H9 (cell line): ENCODE measurements around the gene PGBD2. TPM values are rescaled to one million over a fixed set of nuclear protein-coding genes. Genes with fewer than 3 reads are reported as not detected.
A peak's percentile ranks its signal among the peaks of the same experiment; 100 is the strongest.

Source experiments
- DNase-seq: peaks from one replicate; pipeline ENCODE4 v3.0.0-alpha.2; 2017
- H2AFZ ChIP-seq: one replicate; pipeline ENCODE4 v1.6.1; 2013; ENCODE audit warnings: mild to moderate bottlenecking, low read length, control low read depth, moderate library complexity
- H2AK5ac ChIP-seq: 2 replicates; pipeline ENCODE4 v1.6.1; 2013; ENCODE audit warnings: low read length, control low read depth, mixed read lengths; ENCODE audit not compliant: insufficient read length
- H2BK120ac ChIP-seq: one replicate; pipeline ENCODE4 v1.6.1; 2013; ENCODE audit warnings: low read depth, mild to moderate bottlenecking, low read length, control low read depth, inconsistent platforms; ENCODE audit not compliant: poor library complexity, severe bottlenecking
- H2BK12ac ChIP-seq: 2 replicates; pipeline ENCODE4 v1.6.1; 2013; ENCODE audit warnings: low read length, control low read depth, mixed read lengths, low read depth; ENCODE audit not compliant: insufficient read length
- H2BK15ac ChIP-seq: 2 replicates; pipeline ENCODE4 v1.6.1; 2013; ENCODE audit warnings: low read depth, low read length, control low read depth
- H2BK20ac ChIP-seq: one replicate; pipeline ENCODE4 v1.6.1; 2013; ENCODE audit warnings: low read depth, mild to moderate bottlenecking, low read length, control low read depth, inconsistent platforms; ENCODE audit not compliant: poor library complexity, severe bottlenecking
- H2BK5ac ChIP-seq: 2 replicates; pipeline ENCODE4 v1.6.1; 2013; ENCODE audit warnings: low read length, control low read depth, mixed read lengths; ENCODE audit not compliant: insufficient read length
- H3K14ac ChIP-seq: 2 replicates; pipeline ENCODE4 v1.6.1; 2013; ENCODE audit warnings: low read length, control low read depth; ENCODE audit not compliant: insufficient read depth
- H3K18ac ChIP-seq: 2 replicates; pipeline ENCODE4 v1.6.1; 2013; ENCODE audit warnings: low read depth, mild to moderate bottlenecking, mixed read lengths, low read length, control low read depth; ENCODE audit not compliant: insufficient read length
- H3K23ac ChIP-seq: 2 replicates; pipeline ENCODE4 v1.6.1; 2013; ENCODE audit warnings: low read length, control low read depth, mixed read lengths, low read depth; ENCODE audit not compliant: insufficient read length
- H3K23me2 ChIP-seq: 2 replicates; pipeline ENCODE4 v1.6.1; 2013; ENCODE audit warnings: low read depth, mild to moderate bottlenecking, mixed read lengths, low read length, control low read depth; ENCODE audit not compliant: insufficient read length, poor library complexity, severe bottlenecking
- H3K27ac ChIP-seq: 2 replicates; pipeline ENCODE4 v1.5.1; 2013; ENCODE audit warnings: low read length, control low read depth, mixed read lengths, low read depth; ENCODE audit not compliant: insufficient read length
- H3K27me3 ChIP-seq: 2 replicates; pipeline ENCODE4 v1.6.1; 2013; ENCODE audit warnings: low read length, control low read depth, inconsistent platforms; ENCODE audit not compliant: insufficient read depth
- H3K4ac ChIP-seq: 2 replicates; pipeline ENCODE4 v1.6.1; 2013; ENCODE audit warnings: low read depth, mild to moderate bottlenecking, control low read depth, inconsistent platforms, low read length, moderate library complexity
- H3K4me1 ChIP-seq: 2 replicates; pipeline ENCODE4 v1.6.1; 2013; ENCODE audit warnings: low read length, control low read depth, inconsistent platforms; ENCODE audit not compliant: insufficient read depth
- H3K4me2 ChIP-seq: 2 replicates; pipeline ENCODE4 v1.6.1; 2013; ENCODE audit warnings: low read length, control low read depth, mixed read lengths; ENCODE audit not compliant: insufficient read length, insufficient read depth
- H3K56ac ChIP-seq: 2 replicates; pipeline ENCODE4 v1.6.1; 2013; ENCODE audit warnings: low read depth, mild to moderate bottlenecking, mixed read lengths, low read length, control low read depth; ENCODE audit not compliant: insufficient read length
- H3K79me1 ChIP-seq: 2 replicates; pipeline ENCODE4 v1.6.1; 2013; ENCODE audit warnings: low read depth, mild to moderate bottlenecking, moderate library complexity, low read length, control low read depth, inconsistent platforms; ENCODE audit not compliant: insufficient read depth, poor library complexity, severe bottlenecking
- H3K79me2 ChIP-seq: 2 replicates; pipeline ENCODE4 v1.6.1; 2013; ENCODE audit warnings: low read length, control low read depth, inconsistent platforms; ENCODE audit not compliant: insufficient read depth
- H3K9ac ChIP-seq: 2 replicates; pipeline ENCODE4 v1.6.1; 2013; ENCODE audit warnings: low read length, control low read depth, mixed read lengths; ENCODE audit not compliant: insufficient read length; ENCODE audit errors: extremely low read depth
- H3K9me3 ChIP-seq: one replicate; pipeline ENCODE4 v1.6.1; 2013; ENCODE audit warnings: low read depth, low read length, inconsistent platforms; ENCODE audit not compliant: control insufficient read depth
- H3T11ph ChIP-seq: one replicate; pipeline ENCODE4 v1.6.1; 2013; ENCODE audit warnings: mild to moderate bottlenecking, low read length, control low read depth, inconsistent platforms
- H4K20me1 ChIP-seq: one replicate; pipeline ENCODE4 v1.6.1; 2013; ENCODE audit not compliant: control insufficient read depth, insufficient read length, insufficient read depth
- H4K5ac ChIP-seq: 2 replicates; pipeline ENCODE4 v1.6.1; 2013; ENCODE audit warnings: low read depth, mild to moderate bottlenecking, mixed read lengths, low read length, control low read depth; ENCODE audit not compliant: insufficient read length
- H4K8ac ChIP-seq: replicated peaks from 2 replicates; pipeline ENCODE4 v1.6.1; 2013; ENCODE audit warnings: low read length, control low read depth, mixed read lengths, low read depth; ENCODE audit not compliant: insufficient read length
- H4K91ac ChIP-seq: 2 replicates; pipeline ENCODE4 v1.6.1; 2013; ENCODE audit warnings: low read depth, mild to moderate bottlenecking, moderate library complexity, mixed read lengths, low read length, control low read depth; ENCODE audit not compliant: insufficient read length
- H3K27ac Mint-ChIP-seq, 3 experiments: 2 replicates in 2 of 3; 3 replicates in 1 of 3; pipeline ENCODE4 v1.8.0; 2020 to 2021; ENCODE audit warnings: mixed read lengths in 3 of 3, mild to moderate bottlenecking in 1 of 3, moderate library complexity in 1 of 3
- H3K27me3 Mint-ChIP-seq: 2 replicates; pipeline ENCODE4 v1.8.0; 2021; ENCODE audit warnings: low read depth, mild to moderate bottlenecking, moderate library complexity, mixed read lengths
- H3K36me3 Mint-ChIP-seq, 3 experiments: 2 replicates in 2 of 3; 3 replicates in 1 of 3; pipeline ENCODE4 v1.8.0; 2020 to 2021; ENCODE audit warnings: low read depth in 3 of 3, mixed read lengths in 3 of 3; ENCODE audit not compliant: insufficient read depth in 1 of 3
- H3K4me1 Mint-ChIP-seq, 2 experiments: 2 replicates each; pipeline ENCODE4 v1.8.0; 2020; ENCODE audit warnings: mixed read lengths in 2 of 2
- H3K4me3 Mint-ChIP-seq, 2 experiments: 2 replicates in 1 of 2; 3 replicates in 1 of 2; pipeline ENCODE4 v1.8.0; 2020 to 2021; ENCODE audit warnings: mild to moderate bottlenecking in 2 of 2, mixed read lengths in 2 of 2, moderate library complexity in 1 of 2
- H3K9me3 Mint-ChIP-seq, 2 experiments: 2 replicates in 1 of 2; 3 replicates in 1 of 2; pipeline ENCODE4 v1.8.0; 2020; ENCODE audit warnings: mild to moderate bottlenecking in 2 of 2, mixed read lengths in 2 of 2, moderate library complexity in 1 of 2
- CTCF ChIP-seq: fragments of 200-600 bp; sonication (generic); conservative IDR thresholded peaks from 3 replicates; pipeline ENCODE4 v1.8.0; 2021; ENCODE audit warnings: antibody characterized with exemption, mild to moderate bottlenecking
- WGBS: extraction: QIAGEN DNeasy Blood & Tissue Kit; methylation state at CpG from one replicate; pipeline ENCODE4 v1.1.7; 2013; ENCODE audit warnings: missing lambda C conversion rate, low lambda C conversion rate, mixed read lengths; ENCODE audit not compliant: insufficient read length; ENCODE audit errors: extremely low coverage; 5-methylcytosine and 5-hydroxymethylcytosine counted together
- total RNA-seq: library from RNA; stranded (reverse); gene quantifications from 2 replicates; pipeline ENCODE4 v1.2.1, GENCODE V29; 2021

Gene PGBD2
- total RNA-seq, 1 experiment from 2014 or later, result 10.4 TPM

GRCh38 chr1:248873993-248874533 is 32.0 kb upstream of the PGBD2 start:
- H3K4me3 Mint-ChIP-seq, result peak overlapping the region; percentile 95 to 97
- Histone ChIP-seq H3K4me2 (peak overlapping the region; percentile 57), H3K14ac (no peak overlapping the region), H2BK20ac (no peak overlapping the region), H4K20me1 (no peaks in the 10 kb centered on the region), H2BK12ac (no peak overlapping the region), H2BK120ac (no peak overlapping the region), H2AK5ac (no peak overlapping the region), H3K27ac (no peak overlapping the region), H3T11ph (no peak overlapping the region), H3K9ac (peak overlapping the region; percentile 29), H2BK15ac (no peak overlapping the region), H3K27me3 (no peaks in the 10 kb centered on the region), H3K9me3 (no peaks in the 10 kb centered on the region), H3K79me2 (no peaks in the 10 kb centered on the region), H3K23ac (no peak overlapping the region), H3K23me2 (no peaks in the 10 kb centered on the region), H2BK5ac (no peak overlapping the region), H2AFZ (no peak overlapping the region), H3K56ac (no peak overlapping the region), H4K8ac (no peak overlapping the region), H4K91ac (no peak overlapping the region), H4K5ac (no peak overlapping the region), H3K79me1 (no peaks in the 10 kb centered on the region), H3K4me1 (no peaks in the 10 kb centered on the region), H3K4ac (no peak overlapping the region), H3K18ac (no peak overlapping the region)
- H3K27ac Mint-ChIP-seq, result peak overlapping the region; percentile 97 to 98 (median 97)
- H3K4me1 Mint-ChIP-seq, result peaks cover 5 to 11% of the 10 kb centered on the region in 2 experiments; a peak in 2 of 4 replicates
- WGBS, result no CpG with 5 or more reads among the region's 23 CpGs
- no peak for TF ChIP-seq CTCF
- H3K9me3 Mint-ChIP-seq, result peaks cover 2 to 7% of the 10 kb centered on the region in 2 experiments; a peak in 2 of 5 replicates
- peak; percentile 87 for DNase-seq
- peaks cover 9% of the 10 kb centered on the region for H3K27me3 Mint-ChIP-seq
- no peaks in the 10 kb centered on the region; a peak in 1 of 7 replicates for H3K36me3 Mint-ChIP-seq
